IMR-90 (cell line): ENCODE results near the gene TREM2. TPM values are rescaled to one million over a fixed set of nuclear protein-coding genes. Genes with fewer than 3 reads are reported as not detected.

ENCODE experiments used
- ATAC-seq: fragments of 200-7000 bp; cut with Tn5 transposase; 2 replicates; pipeline ENCODE4 v1.9.1; 2020; ENCODE audit warnings: low read depth, mild to moderate bottlenecking, moderate library complexity
- BruUV-seq: library from RNA; stranded (reverse); fragments of 400-500 nt; replicated peaks from 2 replicates; lab custom pipeline; 2021; lab: Mats Ljungman, UMichigan
- CTCF ChIA-PET: fragments of 300-600 bp; formaldehyde crosslinking; extraction: SDS; loops from one replicate; lab custom pipeline; 2021; ENCODE audit warnings: antibody characterized with exemption; lab: Yijun Ruan, JAX
- POLR2A ChIA-PET: fragments of 300-600 bp; sonication (Branson Sonifier 250); formaldehyde crosslinking; loops from one replicate; lab custom pipeline; 2022; ENCODE audit warnings: antibody characterized with exemption; ENCODE audit not compliant: unreplicated experiment; lab: Charles Lee
- DNase-seq: peaks from one replicate; pipeline ENCODE4 v3.0.0; 2013
- H2AFZ ChIP-seq: replicated peaks from 2 replicates; pipeline ENCODE3; 2013; ENCODE audit warnings: low read length, mild to moderate bottlenecking; ENCODE audit not compliant: poor library complexity
- H2AK5ac ChIP-seq: 2 replicates; pipeline ENCODE4 v1.6.1; 2013; ENCODE audit warnings: low read depth, low read length, inconsistent platforms
- H2AK9ac ChIP-seq: replicated peaks from 2 replicates; pipeline ENCODE3; 2013; ENCODE audit warnings: mild to moderate bottlenecking, low read depth, low read length, moderate library complexity; ENCODE audit not compliant: poor library complexity
- H2BK120ac ChIP-seq: 2 replicates; pipeline ENCODE4 v1.6.1; 2013; ENCODE audit warnings: low read depth, low read length, inconsistent platforms
- H2BK15ac ChIP-seq: 3 replicates; pipeline ENCODE4 v1.6.1; 2013; ENCODE audit warnings: low read depth, low read length, inconsistent platforms
- H2BK20ac ChIP-seq: 2 replicates; pipeline ENCODE4 v1.6.1; 2013; ENCODE audit warnings: low read depth, mild to moderate bottlenecking, inconsistent platforms, low read length, moderate library complexity
- H2BK5ac ChIP-seq: 2 replicates; pipeline ENCODE4 v1.6.1; 2013; ENCODE audit warnings: mild to moderate bottlenecking, low read depth, low read length, inconsistent platforms; ENCODE audit not compliant: poor library complexity, severe bottlenecking
- H3K14ac ChIP-seq: replicated peaks from 2 replicates; pipeline ENCODE4 v1.6.1; 2013; ENCODE audit warnings: low read depth, low read length, inconsistent platforms
- H3K18ac ChIP-seq: 2 replicates; pipeline ENCODE4 v1.6.1; 2013; ENCODE audit warnings: low read depth, low read length, control low read depth
- H3K23ac ChIP-seq: 2 replicates; pipeline ENCODE4 v1.6.1; 2013; ENCODE audit warnings: low read depth, low read length, inconsistent platforms
- H3K27ac ChIP-seq: 2 replicates; pipeline ENCODE4 v1.5.1; 2013; ENCODE audit warnings: mild to moderate bottlenecking, control low read depth, low read length; ENCODE audit not compliant: insufficient read depth
- H3K27me3 ChIP-seq: 2 replicates; pipeline ENCODE4 v1.6.1; 2013; ENCODE audit warnings: low read length; ENCODE audit not compliant: control insufficient read depth, insufficient read depth
- H3K36me3 ChIP-seq: 2 replicates; pipeline ENCODE4 v1.6.1; 2013; ENCODE audit warnings: low read length, mixed read lengths; ENCODE audit not compliant: control insufficient read depth, insufficient read depth
- H3K4ac ChIP-seq: 2 replicates; pipeline ENCODE4 v1.6.1; 2013; ENCODE audit warnings: low read depth, low read length, inconsistent platforms
- H3K4me1 ChIP-seq: 2 replicates; pipeline ENCODE4 v1.6.1; 2013; ENCODE audit warnings: low read length, mixed read lengths; ENCODE audit not compliant: control insufficient read depth, insufficient read depth
- H3K4me2 ChIP-seq: 2 replicates; pipeline ENCODE4 v1.6.1; 2013; ENCODE audit warnings: low read depth, mild to moderate bottlenecking, control low read depth, low read length, moderate library complexity
- H3K4me3 ChIP-seq: 2 replicates; pipeline ENCODE4 v1.5.1; 2013; ENCODE audit warnings: low read depth, mild to moderate bottlenecking, control low read depth, low read length, moderate library complexity; ENCODE audit not compliant: insufficient read depth
- H3K56ac ChIP-seq: 2 replicates; pipeline ENCODE4 v1.6.1; 2013; ENCODE audit warnings: low read length, inconsistent platforms; ENCODE audit not compliant: insufficient read depth; ENCODE audit errors: extremely low read depth
- H3K79me1 ChIP-seq, 2 experiments: 2 replicates each; pipeline ENCODE4 v1.6.1; 2013; ENCODE audit warnings: low read length in 2 of 2, inconsistent platforms in 1 of 2, low read depth in 1 of 2
- H3K9ac ChIP-seq: 2 replicates; pipeline ENCODE4 v1.6.1; 2013; ENCODE audit warnings: low read depth, low read length, control low read depth
- H3K9me1 ChIP-seq: 2 replicates; pipeline ENCODE4 v1.6.1; 2013; ENCODE audit warnings: low read length, inconsistent platforms; ENCODE audit not compliant: insufficient read depth
- H3K9me3 ChIP-seq: 2 replicates; pipeline ENCODE4 v1.6.1; 2013; ENCODE audit warnings: low read length; ENCODE audit not compliant: control insufficient read depth, insufficient read depth
- H4K20me1 ChIP-seq: 2 replicates; pipeline ENCODE4 v1.6.1; 2013; ENCODE audit warnings: low read length, inconsistent platforms; ENCODE audit not compliant: insufficient read depth
- H4K5ac ChIP-seq: 2 replicates; pipeline ENCODE4 v1.6.1; 2013; ENCODE audit warnings: mild to moderate bottlenecking, low read depth, low read length, control low read depth
- H4K8ac ChIP-seq, 2 experiments: 2 replicates each; pipeline ENCODE4 v1.6.1; 2013; ENCODE audit warnings: low read depth in 2 of 2, low read length in 2 of 2, control low read depth in 1 of 2, inconsistent platforms in 1 of 2
- H4K91ac ChIP-seq: 2 replicates; pipeline ENCODE4 v1.6.1; 2013; ENCODE audit warnings: low read depth, low read length, inconsistent platforms; ENCODE audit not compliant: insufficient read depth
- BHLHE40 ChIP-seq: fragments of 150-350 bp; IDR thresholded peaks from 2 replicates; pipeline ENCODE4 v1.6.1; 2016; ENCODE audit warnings: mild to moderate bottlenecking, low read depth, low read length
- CEBPB ChIP-seq: IDR thresholded peaks from 2 replicates; pipeline ENCODE4 v1.6.1; 2012; ENCODE audit warnings: low read depth, low read length, improper control_type of control experiment
- CHD1 ChIP-seq: IDR thresholded peaks from 2 replicates; pipeline ENCODE4 v1.6.1; 2012; ENCODE audit warnings: low read depth, low read length, improper control_type of control experiment
- CTCF ChIP-seq: conservative IDR thresholded peaks from 2 replicates; pipeline ENCODE4 v1.5.1; 2012; ENCODE audit warnings: mild to moderate bottlenecking, low read depth, low read length, improper control_type of control experiment
- FOS ChIP-seq: fragments of 150-350 bp; IDR thresholded peaks from 2 replicates; pipeline ENCODE4 v1.6.1; 2016; ENCODE audit warnings: low read depth, low read length
- MAFK ChIP-seq: IDR thresholded peaks from 2 replicates; pipeline ENCODE4 v1.6.1; 2012; ENCODE audit warnings: low read depth, low read length, improper control_type of control experiment
- MAZ ChIP-seq: IDR thresholded peaks from 2 replicates; pipeline ENCODE4 v1.6.1; 2012; ENCODE audit warnings: low read depth, mild to moderate bottlenecking, low read length, improper control_type of control experiment, moderate library complexity, borderline replicate concordance
- MXI1 ChIP-seq: IDR thresholded peaks from 2 replicates; pipeline ENCODE4 v1.6.1; 2012; ENCODE audit warnings: low read depth, mild to moderate bottlenecking, low read length, moderate library complexity, borderline replicate concordance
- NFE2L2 ChIP-seq: fragments of 150-350 bp; IDR thresholded peaks from 2 replicates; pipeline ENCODE4 v1.6.1; 2016; ENCODE audit warnings: low read depth, mild to moderate bottlenecking, low read length
- POLR2A ChIP-seq: IDR thresholded peaks from 2 replicates; pipeline ENCODE4 v1.6.1; 2012; ENCODE audit warnings: mild to moderate bottlenecking, low read depth, low read length
- RAD21 ChIP-seq: IDR thresholded peaks from 2 replicates; pipeline ENCODE4 v1.6.1; 2012; ENCODE audit warnings: low read length, improper control_type of control experiment
- RCOR1 ChIP-seq: IDR thresholded peaks from 2 replicates; pipeline ENCODE4 v1.6.1; 2012; ENCODE audit warnings: mild to moderate bottlenecking, low read length, improper control_type of control experiment; ENCODE audit not compliant: insufficient replicate concordance
- RFX5 ChIP-seq: IDR thresholded peaks from 2 replicates; pipeline ENCODE4 v1.8.0; 2012; ENCODE audit warnings: low read depth, mild to moderate bottlenecking, low read length, moderate library complexity
- SMC3 ChIP-seq: fragments of 150-350 bp; IDR thresholded peaks from 2 replicates; pipeline ENCODE4 v1.6.1; 2016; ENCODE audit warnings: low read depth, mild to moderate bottlenecking, antibody characterized with exemption, low read length, moderate library complexity
- USF2 ChIP-seq: fragments of 150-350 bp; IDR thresholded peaks from 2 replicates; pipeline ENCODE4 v1.6.1; 2017; ENCODE audit warnings: mild to moderate bottlenecking, antibody characterized with exemption, low read length, low read depth
- WGBS, 2 experiments: methylation state at CpG; one replicate each; pipeline versions ENCODE4 v1.1.5 to v1.1.7; 2013; ENCODE audit warnings: missing lambda C conversion rate in 2 of 2; ENCODE audit not compliant: insufficient read length in 1 of 2; ENCODE audit errors: extremely low coverage in 2 of 2; 5-methylcytosine and 5-hydroxymethylcytosine counted together
- dilution Hi-C: fragments of 300-500 bp; cut with HindIII; formaldehyde crosslinking; loops from one replicate; pipeline ENCODE4 v1.14.3; 2018; ENCODE audit warnings: low sequenced_read_pairs; ENCODE audit not compliant: unreplicated experiment
- in situ Hi-C: fragments of 300-500 bp; cut with MboI; formaldehyde crosslinking; loops from 3 replicates; pipeline ENCODE4 v1.14.3; 2019; ENCODE audit warnings: low sequenced_read_pairs, inconsistent platforms, mixed read lengths
- intact Hi-C: fragments of 100-400 bp; cut with micrococcal nuclease; formaldehyde crosslinking; loops from 2 replicates; pipeline ENCODE4 v1.10.0; 2022
- polyA plus RNA-seq, 3 experiments: library from polyadenylated mRNA; depleted of rRNA; stranded (reverse); fragments of >200 nt; gene quantifications; 2 replicates each; pipeline ENCODE4 v1.2.3, GENCODE V29; 2012; ENCODE audit warnings: low replicate concordance in 1 of 3
- total RNA-seq: library from RNA; depleted of rRNA; stranded (reverse); fragments of >200 nt; gene quantifications from 2 replicates; pipeline ENCODE4 v1.2.3, GENCODE V29; 2012

Gene TREM2
- total and polyA plus RNA-seq, 2 of the 4 experiments (the other 2 are of a cell fraction) = not detected

- no peak overlapping the region for H2AK5ac ChIP-seq
- TF ChIP-seq NFE2L2 (no peak), RAD21 (no peak), FOS (no peak), SMC3 (no peak), MAZ (no peak), MXI1 (no peak), BHLHE40 (no peak), CHD1 (no peak), RFX5 (no peak), RCOR1 (no peak), POLR2A (no peak), CEBPB (no peak), MAFK (no peak), CTCF (no peak), USF2 (no peak)
- no peaks in the 10 kb centered on the region; the same call in 1 of the 2 replicates for H3K9me1 ChIP-seq
- no peak overlapping the region for H2BK20ac ChIP-seq
- no peak overlapping the region for H3K23ac ChIP-seq
- no peaks in the 10 kb centered on the region for H3K4me1 ChIP-seq
- no TSS peak for BruUV-seq
- no peak overlapping the region for H3K4me2 ChIP-seq
- DNase-seq (no peak), ATAC-seq (no peak)
- H2AK9ac ChIP-seq = no peak overlapping the region
- ChIA-PET CTCF (interaction anchor here (1.2 kb wide), 1 partner anchor 21 kb away, joined by 3 read pairs; no protein-coding TSS in a partner anchor), POLR2A (no interaction called here)
- no peaks in the 10 kb centered on the region for H3K79me1 ChIP-seq
- no peak overlapping the region for H3K4ac ChIP-seq
- intact Hi-C loops (no loop called here), in situ Hi-C loops (no loop called here), dilution Hi-C loops (no loop called here)
- H4K5ac ChIP-seq = no peak overlapping the region
- no peak overlapping the region for H3K4me3 ChIP-seq
- no peaks in the 10 kb centered on the region for H3K9me3 ChIP-seq
- no peak overlapping the region for H3K56ac ChIP-seq
- H3K27me3 ChIP-seq = peaks cover 2% of the 10 kb centered on the region
- WGBS, 2 experiments = no CpG with 5 or more reads among the region's 3 CpGs
- H3K18ac ChIP-seq = no peak overlapping the region
- no peak overlapping the region for H4K8ac ChIP-seq
- no peak overlapping the region for H4K91ac ChIP-seq
- no peak overlapping the region for H2BK120ac ChIP-seq
- no peaks in the 10 kb centered on the region for H4K20me1 ChIP-seq
- H3K14ac ChIP-seq = no peak overlapping the region
- H2AFZ ChIP-seq = no peak overlapping the region
- no peak overlapping the region for H2BK15ac ChIP-seq
- H3K27ac ChIP-seq = no peak overlapping the region
- H2BK5ac ChIP-seq = no peak overlapping the region
- H3K36me3 ChIP-seq = no peaks in the 10 kb centered on the region
- no peak overlapping the region for H3K9ac ChIP-seq
Measured at GRCh38 chr6:41171908-41172307, 9.0 kb upstream of the TREM2 start.
